Lung (tissue), 12 donors: ENCODE results near the gene STXBP6. TPM values are rescaled to one million over a fixed set of nuclear protein-coding genes. Genes with fewer than 3 reads are reported as not detected.

Experiments used
- ATAC-seq: fragments of 200-7000 bp; cut with Tn5 transposase; one replicate; pipeline ENCODE4 v1.9.1; 2020; ENCODE audit warnings: moderate number of reproducible peaks; ENCODE audit not compliant: insufficient read depth, low FRiP score
- DNase-seq, 3 donors: peaks; one replicate each; pipeline ENCODE4 v3.0.0-alpha.2; 2013 to 2017
- H3K27ac ChIP-seq, 2 donors: one replicate each; pipeline ENCODE4 v1.5.1; 2013; ENCODE audit warnings: mild to moderate bottlenecking in 2 of 2, moderate library complexity in 2 of 2, control low read depth in 1 of 2, inconsistent platforms in 1 of 2, low read depth in 1 of 2, low read length in 1 of 2
- H3K27me3 ChIP-seq, 3 donors: one replicate each; pipeline ENCODE4 v1.5.1; 2013; ENCODE audit warnings: low read length in 2 of 3; ENCODE audit not compliant: control insufficient read depth in 3 of 3, insufficient read depth in 3 of 3
- H3K36me3 ChIP-seq, 4 donors: one replicate each; pipeline ENCODE4 v1.5.1; 2013; ENCODE audit warnings: low read length in 4 of 4, mild to moderate bottlenecking in 1 of 4, moderate library complexity in 1 of 4; ENCODE audit not compliant: control insufficient read depth in 4 of 4, insufficient read depth in 4 of 4
- H3K4me1 ChIP-seq, 5 donors: one replicate each; pipeline ENCODE4 v1.5.1; 2013; ENCODE audit warnings: low read length in 5 of 5, mild to moderate bottlenecking in 2 of 5, moderate library complexity in 1 of 5; ENCODE audit not compliant: control insufficient read depth in 5 of 5, insufficient read depth in 5 of 5
- H3K4me3 ChIP-seq: one replicate; pipeline ENCODE4 v1.5.1; 2013; ENCODE audit warnings: mild to moderate bottlenecking, control low read depth, moderate library complexity
- H3K9ac ChIP-seq, 2 donors: one replicate each; pipeline ENCODE4 v1.5.1; 2013; ENCODE audit warnings: low read length in 2 of 2, control low read depth in 1 of 2; ENCODE audit not compliant: insufficient read depth in 1 of 2
- H3K9me3 ChIP-seq, 4 donors: one replicate each; pipeline ENCODE4 v1.5.1; 2013; ENCODE audit warnings: low read length in 3 of 4, mild to moderate bottlenecking in 1 of 4, moderate library complexity in 1 of 4; ENCODE audit not compliant: control insufficient read depth in 4 of 4, insufficient read depth in 3 of 4
- CTCF ChIP-seq: IDR thresholded peaks from 2 replicates; pipeline ENCODE4 v1.5.1; 2012; ENCODE audit warnings: mild to moderate bottlenecking; ENCODE audit errors: control extremely low read depth, extremely low read depth
- WGBS, 2 donors: extraction: QIAGEN DNeasy Blood & Tissue Kit; methylation state at CpG; one replicate each; pipeline ENCODE4 v1.1.7; 2013; 5-methylcytosine and 5-hydroxymethylcytosine counted together
- polyA plus RNA-seq, 2 donors: library from polyadenylated mRNA; stranded (reverse); fragments of 200-250 nt; gene quantifications; one replicate each; pipeline ENCODE4 v1.2.1, GENCODE V29; 2013
- total RNA-seq, 2 donors: library from RNA; depleted of rRNA in 1 of 2; stranded (reverse); fragments of >200 nt in 1 of 2; gene quantifications; one replicate each; pipeline ENCODE4 v1.2.1, GENCODE V29; 2014 to 2021
- donor health status: control.
- donor health status: control.
- donor health status: Bipolar disorder and iron deficiency.
- donor health status: healthy.
- donor health status: DM: yes; HTN: yes; CAD: no.

STXBP6 gene
- total and polyA plus RNA-seq, 4 donors, result 9.3 to 42.5 (median 10.5) TPM

DNA sequence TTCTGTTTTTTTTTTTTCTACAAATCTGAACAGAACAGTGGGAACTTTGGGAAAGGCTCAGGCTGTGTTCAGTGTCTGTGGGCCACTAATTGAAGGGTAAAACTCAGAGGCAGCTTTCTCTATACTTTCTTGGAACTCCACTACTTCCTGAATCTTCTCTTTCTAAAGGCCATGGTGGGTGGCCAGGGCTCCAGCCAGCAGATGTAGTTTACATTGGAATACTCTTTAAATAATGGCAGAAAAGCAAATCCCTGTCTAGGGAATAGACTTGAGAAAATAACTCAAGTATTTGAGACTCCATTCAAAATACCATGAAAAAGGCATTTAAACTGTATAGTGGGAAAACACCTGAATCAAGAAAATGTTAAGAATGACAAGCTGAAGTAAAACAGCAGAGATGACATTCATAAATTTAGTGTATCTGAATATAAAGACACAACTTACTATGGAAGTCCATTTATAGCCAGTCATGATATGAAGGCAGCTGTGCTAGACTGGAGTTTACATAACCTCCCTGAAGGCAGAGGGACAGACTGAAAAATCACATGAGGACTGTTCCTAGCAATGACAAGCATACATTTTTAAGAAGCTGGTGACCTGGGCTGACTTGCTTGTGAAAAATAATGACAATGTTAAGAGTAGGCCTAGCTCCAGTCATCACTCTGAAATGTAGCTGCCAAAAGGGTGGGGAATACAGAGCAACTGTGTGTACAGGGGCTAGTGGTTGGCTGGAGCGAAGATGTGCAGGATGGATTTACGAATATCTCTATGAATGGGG, 168.6 kb downstream of the STXBP6 start:
- ATAC-seq (no peak), DNase-seq (no peak)
- WGBS, 2 donors, result 92 to 93% methylated on average over 2 of the region's 2 CpGs
- no peak overlapping the region for H3K9ac ChIP-seq
- peak overlapping the region in 1 of 2 donors; percentile 61 for H3K27ac ChIP-seq
- peaks cover 0 to 25% (median 15%) of the 10 kb centered on the region in 5 donors for H3K4me1 ChIP-seq
- no peak for TF ChIP-seq CTCF
- no peaks in the 10 kb centered on the region for H3K27me3 ChIP-seq
- no peak overlapping the region for H3K4me3 ChIP-seq
- peaks cover 0 to 4% (median 0%) of the 10 kb centered on the region in 4 donors for H3K9me3 ChIP-seq
- peaks cover 0 to 2% (median 0%) of the 10 kb centered on the region in 4 donors for H3K36me3 ChIP-seq

- Histone ChIP-seq H3K9me3 (peaks cover 0 to 4% (median 0%) of the 10 kb centered on the region in 4 donors), H3K36me3 (peaks cover 0 to under 1% (median 0%) of the 10 kb centered on the region in 4 donors), H3K4me1 (peaks cover 0 to 31% (median 21%) of the 10 kb centered on the region in 5 donors), H3K9ac (no peak overlapping the region), H3K27ac (peak overlapping the region in 1 of 2 donors; percentile 61), H3K4me3 (no peak overlapping the region), H3K27me3 (no peaks in the 10 kb centered on the region)
- no peak for TF ChIP-seq CTCF
- DNase-seq (no peak), ATAC-seq (no peak)
- WGBS, 2 donors, result 91 to 95% methylated on average over 4 of the region's 4 CpGs
Observed at GRCh38 chr14:24880689-24881088, 169.3 kb downstream of the STXBP6 start.

GRCh38 chr14:24879661-24880386, 170.1 kb downstream of the STXBP6 start:
- Histone ChIP-seq H3K27ac (peak overlapping the region in 1 of 2 donors; percentile 61), H3K9me3 (peaks cover 0 to 4% (median 0%) of the 10 kb centered on the region in 4 donors), H3K36me3 (no peaks in the 10 kb centered on the region), H3K4me1 (peaks cover 0 to 37% (median 20%) of the 10 kb centered on the region in 5 donors), H3K9ac (no peak overlapping the region), H3K4me3 (no peak overlapping the region), H3K27me3 (no peaks in the 10 kb centered on the region)
- TF ChIP-seq CTCF, result no peak
- WGBS, 2 donors, result 79 to 87% methylated on average over 8 of the region's 8 CpGs
- DNase-seq (no peak), ATAC-seq (no peak)
